Myocyte (in vitro differentiated cells): Measurements from ENCODE around the gene C11orf16. TPM values are rescaled to one million over a fixed set of nuclear protein-coding genes. Genes with fewer than 3 reads are reported as not detected.
"Not testable (repeated sequence)": the region's sequence is repeated elsewhere in the genome, so short reads cannot be mapped to it uniquely, and the experiment has no call there.

Experiments
- DNase-seq: peaks from one replicate; pipeline ENCODE4 v3.0.0-alpha.2; 2012; ENCODE audit warnings: low read depth
- polyA plus RNA-seq: library from polyadenylated mRNA; unstranded; fragments of >200 nt; gene quantifications from one replicate; pipeline ENCODE4 v1.2.1, GENCODE V29; 2012; ENCODE audit warnings: missing spikeins
- total RNA-seq: library from RNA; depleted of rRNA; stranded (reverse); fragments of >200 nt; gene quantifications from 2 replicates; pipeline ENCODE4 v1.2.3, GENCODE V29; 2014

Gene C11orf16
- total RNA-seq: not detected in 2 replicates
- polyA plus RNA-seq: 0.13 TPM

DNA sequence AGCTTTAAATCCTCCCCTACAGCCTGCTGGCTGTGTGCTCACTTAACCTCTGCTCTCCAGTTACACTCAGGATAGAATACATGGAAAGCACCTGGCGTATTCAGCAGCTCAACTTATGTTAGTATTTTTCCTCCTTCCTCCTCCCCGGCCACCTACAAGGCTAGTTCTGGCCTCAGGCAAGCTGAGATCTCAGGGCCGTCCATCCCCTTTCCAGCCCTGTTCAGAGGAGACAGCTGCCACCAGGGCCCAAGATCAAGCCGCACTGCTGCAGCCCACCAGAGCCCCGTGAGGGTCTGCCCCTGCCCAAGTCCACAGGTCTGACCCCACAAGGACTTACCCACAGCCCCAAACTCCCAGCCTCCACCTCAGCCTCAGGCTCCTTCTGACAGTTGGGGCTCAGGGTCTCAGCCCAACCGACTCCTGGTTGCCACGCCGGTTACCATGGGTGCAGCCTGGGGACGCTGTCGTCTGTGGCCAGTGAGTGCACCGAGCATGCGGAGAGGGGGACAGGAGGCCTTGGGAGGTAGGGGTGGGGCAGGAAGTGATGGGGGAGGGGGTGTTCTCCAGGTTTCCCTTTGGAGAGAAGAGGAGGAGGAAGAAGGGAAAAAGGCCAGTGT, at the start of gene C11orf16:
TSS of gene C11orf16 (minus strand) at position 384 of the 617 bp plus-strand sequence. CDS start 639 bp downstream, outside the sequence.
- no peak for DNase-seq

DNA sequence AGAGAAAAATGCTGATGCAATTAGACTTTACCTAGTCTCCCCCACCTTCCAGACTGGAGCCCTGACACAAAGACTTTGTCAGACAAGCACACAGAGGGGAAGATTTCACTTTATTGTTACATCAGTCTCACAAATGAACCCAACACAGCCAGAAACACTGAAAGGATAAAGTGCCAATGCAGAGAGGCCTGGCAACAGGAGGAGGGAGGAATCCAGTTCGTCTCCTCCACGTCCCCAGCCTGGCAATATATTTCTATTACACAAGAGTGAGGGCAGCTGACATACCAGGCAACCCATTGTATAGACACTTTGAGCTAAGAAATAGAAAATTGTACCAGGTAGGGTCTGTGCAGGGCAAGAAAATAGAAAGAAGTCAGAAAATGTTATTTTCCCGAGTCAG, 47.7 kb upstream of the C11orf16 start:
- DNase-seq: no peak

DNA sequence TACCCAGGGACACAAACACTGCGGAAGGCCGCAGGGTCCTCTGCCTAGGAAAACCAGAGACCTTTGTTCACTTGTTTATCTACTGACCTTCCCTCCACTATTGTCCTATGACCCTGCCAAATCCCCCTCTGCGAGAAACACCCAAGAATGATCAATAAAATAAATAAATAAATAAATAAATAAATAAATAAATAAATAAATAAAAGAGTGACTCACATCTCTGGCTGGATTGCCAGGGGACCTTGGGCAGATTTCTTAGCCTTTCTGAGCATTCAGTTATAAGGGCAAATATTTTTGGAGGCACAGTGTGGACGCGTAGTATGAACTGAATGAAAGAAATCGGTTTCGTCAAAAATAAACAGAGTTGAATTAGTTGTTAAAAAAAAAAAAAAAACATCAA, 46.6 kb upstream of the C11orf16 start:
- not testable (repeated sequence) for DNase-seq

DNA sequence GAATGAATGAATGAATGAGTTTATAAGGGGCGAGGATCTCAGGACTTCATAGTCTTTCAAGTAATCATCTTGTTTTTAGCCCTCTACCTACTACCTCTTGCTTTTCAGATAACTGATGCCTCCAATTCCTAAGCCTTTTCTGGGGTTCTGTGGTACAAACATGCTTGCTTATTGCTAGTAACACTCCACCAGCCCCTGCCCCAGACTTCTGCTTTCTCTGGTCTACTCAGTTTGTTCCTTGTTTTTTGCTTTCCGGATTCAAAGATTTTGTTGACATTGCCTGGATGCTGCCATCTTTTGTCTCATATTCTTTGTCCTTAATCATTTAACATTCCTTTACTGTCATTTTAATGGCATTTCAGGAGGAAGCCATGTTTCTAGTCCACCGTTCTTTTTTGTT, 40.4 kb upstream of the C11orf16 start:
- DNase-seq: no peak

DNA sequence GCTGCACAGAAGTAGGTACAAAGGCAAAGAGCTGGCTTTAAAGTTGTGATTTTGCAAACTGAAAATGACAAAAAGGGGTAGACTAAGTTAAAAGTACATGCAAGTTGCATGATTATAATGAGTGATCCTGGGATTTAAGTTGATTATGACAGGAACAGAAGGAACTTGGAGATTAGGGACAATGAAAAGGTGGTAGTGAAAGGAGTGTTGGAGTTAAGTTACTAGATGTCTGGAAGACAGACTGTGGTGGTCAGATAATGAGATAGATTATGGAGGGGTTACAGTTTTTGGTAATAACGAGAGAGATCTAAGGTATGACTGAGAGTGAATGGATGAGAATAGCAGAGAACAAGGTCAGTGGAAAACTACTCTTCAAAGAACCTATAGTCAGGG, 39.2 kb upstream of the C11orf16 start:
- no peak for DNase-seq

GRCh38 chr11:8971196-8971923, 38.6 kb upstream of the C11orf16 start:
- no peak for DNase-seq

DNA sequence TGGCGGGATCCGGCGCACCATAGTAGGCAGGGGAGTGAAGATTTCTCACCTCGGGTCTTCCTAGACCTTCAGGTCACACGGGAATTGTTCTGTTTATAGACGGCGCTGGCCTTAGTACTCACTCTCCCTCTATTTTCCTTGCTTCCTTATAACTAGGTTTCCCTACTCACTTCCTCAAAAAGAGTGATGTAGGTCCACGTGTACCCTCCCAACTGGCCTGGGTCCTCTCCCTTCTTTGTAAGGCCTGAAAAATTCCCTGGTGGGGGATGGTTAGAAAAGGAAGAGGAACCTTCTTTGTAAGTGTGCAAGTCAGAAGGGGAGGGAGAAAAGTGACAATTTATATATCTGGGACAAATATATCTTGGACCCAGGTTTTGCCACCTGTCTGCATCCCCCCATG, 34.4 kb upstream of the C11orf16 start:
- no peak for DNase-seq

- peak; percentile 93 for DNase-seq
Observed at GRCh38 chr11:8964324-8965320, 31.9 kb upstream of the C11orf16 start, which contains the start of gene TMEM9B. Gene TMEM9B (minus strand): TSS chr11:8964442. CDS start chr11:8964313, 129 bp downstream.

- no peak for DNase-seq
Observed at GRCh38 chr11:8963569-8964323, 31.0 kb upstream of the C11orf16 start.

GRCh38 chr11:8962841-8963240, 30.1 kb upstream of the C11orf16 start:
- no peak for DNase-seq

- no peak for DNase-seq
Observed at GRCh38 chr11:8961401-8961800, 28.7 kb upstream of the C11orf16 start.

DNA sequence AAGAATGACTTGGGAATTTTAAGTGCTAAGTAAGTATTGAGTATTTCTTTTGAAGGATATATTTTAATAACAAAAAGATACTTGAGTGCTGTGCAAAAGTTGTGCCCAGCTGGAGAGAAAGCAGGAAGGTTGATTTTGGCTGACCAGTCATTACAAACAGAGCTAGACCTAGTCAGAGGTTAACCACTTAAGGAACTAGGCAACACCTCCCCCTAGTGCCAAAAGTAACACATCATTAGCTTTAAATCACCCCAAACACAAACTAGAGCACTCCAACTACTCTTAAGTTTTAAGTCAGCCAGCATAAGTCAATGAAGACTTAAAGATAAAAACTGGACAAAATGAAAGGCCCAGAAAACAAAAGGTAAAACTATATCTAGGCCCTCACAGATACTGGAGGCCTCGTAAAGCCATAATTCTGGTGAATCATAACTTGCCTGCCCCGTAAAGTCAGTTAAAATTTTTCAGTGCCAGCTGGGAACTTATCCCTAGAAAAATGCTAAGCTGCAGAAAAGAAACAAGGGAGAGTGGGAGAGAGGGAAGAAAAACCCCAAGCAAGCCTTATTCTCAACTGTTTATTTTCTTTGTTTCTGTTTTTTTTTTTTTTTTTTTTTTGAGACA, 26.9 kb upstream of the C11orf16 start:
- peak; percentile 90 for DNase-seq

- no peak for DNase-seq
Observed at GRCh38 chr11:8956860-8957259, 24.1 kb upstream of the C11orf16 start.

- DNase-seq: no peak
Observed at GRCh38 chr11:8948886-8949285, 16.1 kb upstream of the C11orf16 start.

- DNase-seq: peak; percentile 16
Observed at GRCh38 chr11:8947230-8947943, 14.6 kb upstream of the C11orf16 start.

DNA sequence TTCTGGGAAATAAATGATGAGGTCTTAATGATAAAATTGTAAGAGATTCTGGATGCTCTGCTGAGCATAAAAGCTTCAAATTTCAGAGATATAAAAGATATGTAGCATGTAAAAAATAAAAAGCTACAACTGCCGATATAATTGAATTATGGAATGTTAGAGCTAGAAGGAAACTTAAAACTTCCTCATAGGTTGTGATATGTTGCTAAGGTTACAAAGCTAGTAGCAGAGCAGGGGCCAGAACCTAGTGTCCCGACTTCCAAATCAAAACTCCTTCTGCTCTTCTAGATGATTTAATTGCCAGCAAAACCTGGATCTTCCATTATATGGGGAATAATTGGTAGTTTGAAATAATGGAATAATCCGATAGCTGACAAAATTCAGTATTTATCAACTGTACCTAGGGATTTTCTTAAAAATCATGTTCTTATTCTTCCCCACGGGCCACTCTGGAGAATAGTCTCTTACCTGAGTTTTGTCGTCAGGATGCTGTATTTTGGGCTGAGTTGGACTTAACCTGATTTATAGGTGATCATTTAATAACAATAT, 9.8 kb upstream of the C11orf16 start, which contains the start of gene ASCL3:
TSS of gene ASCL3 (minus strand) at position 499 of the 549 bp plus-strand sequence. CDS start 4,855 bp downstream, outside the sequence.
- no peak for DNase-seq

DNA sequence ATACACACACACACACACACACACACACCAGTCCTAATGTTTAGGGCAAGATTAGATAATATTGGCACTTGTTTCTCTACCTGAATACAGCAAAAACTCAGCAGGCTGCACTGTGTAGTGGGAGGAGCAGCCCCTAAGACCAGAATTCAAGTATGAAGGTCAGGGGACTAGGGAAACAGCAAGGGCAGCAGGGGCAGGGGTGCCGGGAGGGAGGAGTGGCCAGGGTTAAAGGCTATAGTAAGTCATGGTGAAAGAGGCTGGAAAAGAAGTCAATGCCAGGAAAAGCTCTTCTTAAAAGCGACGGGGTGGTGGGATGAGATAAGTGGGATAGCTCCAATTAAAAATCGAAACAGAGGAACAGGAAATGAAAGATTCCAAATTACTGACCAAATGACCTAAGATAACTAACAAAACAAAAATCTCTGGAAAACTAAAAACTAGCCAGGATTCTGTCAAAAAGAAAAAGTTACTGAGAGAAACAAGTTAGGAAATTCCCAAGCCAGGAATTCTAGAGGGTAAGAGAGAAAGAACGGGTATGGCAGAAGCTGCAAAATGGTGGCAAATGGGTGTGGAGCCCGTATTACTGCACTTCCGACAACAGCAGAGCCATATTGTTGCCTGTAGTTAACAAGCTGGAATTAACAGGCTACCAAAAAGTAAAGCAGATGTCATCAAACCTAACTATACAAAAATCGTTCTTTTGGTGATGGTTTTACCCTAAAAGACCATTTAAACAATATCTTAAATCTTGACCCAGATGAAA, 8.8 kb upstream of the C11orf16 start:
- DNase-seq: no peak

DNA sequence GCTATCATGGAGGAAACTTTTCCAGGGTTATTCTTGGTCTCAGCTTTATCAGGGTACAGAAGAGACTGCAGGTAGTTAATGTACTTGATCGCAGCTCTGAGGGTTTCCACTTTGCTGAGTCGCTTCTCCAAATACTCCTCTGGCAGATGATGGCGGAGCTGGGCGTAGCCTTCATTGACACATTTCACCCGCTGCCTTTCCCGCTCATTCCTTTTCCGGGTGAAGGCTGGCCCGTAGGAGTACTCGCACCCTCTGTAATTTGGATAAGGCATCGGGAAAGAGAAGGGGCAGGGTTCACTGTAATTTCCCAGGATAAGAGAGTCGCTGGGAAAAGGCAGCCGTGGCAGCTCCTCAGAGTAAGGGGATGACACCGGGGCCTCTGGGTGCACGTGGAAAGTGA, 4.9 kb upstream of the C11orf16 start:
- no peak for DNase-seq
